Measurements from ENCODE around the gene MED22.

MED22 gene

DNA sequence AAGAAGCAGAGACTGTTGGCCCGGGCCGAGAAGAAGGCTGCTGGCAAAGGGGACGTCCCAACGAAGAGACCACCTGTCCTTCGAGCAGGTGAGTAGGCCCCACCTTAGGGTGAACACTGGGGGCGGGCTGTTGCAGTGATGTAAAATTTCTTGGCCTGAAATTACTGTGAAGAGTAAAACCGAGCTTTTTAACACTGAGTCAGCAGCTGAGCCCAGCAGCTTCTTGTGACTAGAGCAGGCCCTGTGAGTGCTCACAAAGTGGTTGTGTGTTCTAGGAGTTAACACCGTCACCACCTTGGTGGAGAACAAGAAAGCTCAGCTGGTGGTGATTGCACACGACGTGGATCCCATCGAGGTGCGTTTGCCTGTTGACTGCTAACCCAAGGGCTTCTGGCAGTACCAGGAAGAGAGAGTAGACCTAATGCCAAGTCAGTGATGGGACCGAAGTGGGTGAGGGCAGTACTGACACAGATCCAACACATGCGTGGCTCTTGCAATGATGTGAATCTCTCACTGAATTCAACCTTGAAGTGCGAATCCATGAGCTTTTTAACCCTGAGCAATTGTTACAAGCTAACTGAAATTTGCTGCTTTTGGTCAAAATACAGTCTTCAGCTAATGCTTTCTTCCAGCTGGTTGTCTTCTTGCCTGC, 2.2 kb upstream of the MED22 start:
- TF ChIP-seq, protein P1, sequence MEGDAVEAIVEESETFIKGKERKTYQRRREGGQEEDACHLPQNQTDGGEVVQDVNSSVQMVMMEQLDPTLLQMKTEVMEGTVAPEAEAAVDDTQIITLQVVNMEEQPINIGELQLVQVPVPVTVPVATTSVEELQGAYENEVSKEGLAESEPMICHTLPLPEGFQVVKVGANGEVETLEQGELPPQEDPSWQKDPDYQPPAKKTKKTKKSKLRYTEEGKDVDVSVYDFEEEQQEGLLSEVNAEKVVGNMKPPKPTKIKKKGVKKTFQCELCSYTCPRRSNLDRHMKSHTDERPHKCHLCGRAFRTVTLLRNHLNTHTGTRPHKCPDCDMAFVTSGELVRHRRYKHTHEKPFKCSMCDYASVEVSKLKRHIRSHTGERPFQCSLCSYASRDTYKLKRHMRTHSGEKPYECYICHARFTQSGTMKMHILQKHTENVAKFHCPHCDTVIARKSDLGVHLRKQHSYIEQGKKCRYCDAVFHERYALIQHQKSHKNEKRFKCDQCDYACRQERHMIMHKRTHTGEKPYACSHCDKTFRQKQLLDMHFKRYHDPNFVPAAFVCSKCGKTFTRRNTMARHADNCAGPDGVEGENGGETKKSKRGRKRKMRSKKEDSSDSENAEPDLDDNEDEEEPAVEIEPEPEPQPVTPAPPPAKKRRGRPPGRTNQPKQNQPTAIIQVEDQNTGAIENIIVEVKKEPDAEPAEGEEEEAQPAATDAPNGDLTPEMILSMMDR (conservative IDR thresholded peaks at IDR 0.05; ENCODE audit: low read length) = no peak
- TF ChIP-seq EZH2phosphoT487 (IDR thresholded peaks at IDR 0.05; ENCODE audit: borderline replicate concordance) = no peak
- Histone ChIP-seq H3K9ac (ENCODE audit: low read depth, low read length, poor library complexity, severe bottlenecking) (peak overlapping the region; percentile 100), H3K27me3 (ENCODE audit: insufficient read depth, low read length, poor library complexity, severe bottlenecking) (peaks cover 8% of the 10 kb centered on the region), H3K9me2 (replicated peaks; ENCODE audit: low read depth, low read length) (no peaks in the 10 kb centered on the region), H3K9me3 (ENCODE audit: insufficient read depth, low read depth, low read length) (no peaks in the 10 kb centered on the region), H3K4me1 (ENCODE audit: insufficient read depth, low read length, poor library complexity, severe bottlenecking) (peaks cover 35% of the 10 kb centered on the region), H4K20me1 (ENCODE audit: insufficient read depth, low read length, poor library complexity, severe bottlenecking) (peaks cover 57% of the 10 kb centered on the region), H2AFZ (ENCODE audit: low read length) (no peak overlapping the region), H3F3A (ENCODE audit: low read depth) (peaks cover 11% of the 10 kb centered on the region; the same call in 1 of the 2 replicates), H3K4me3 (ENCODE audit: low read length, poor library complexity, severe bottlenecking) (peak overlapping the region; percentile 97), H3K79me2 (ENCODE audit: insufficient read depth, low read length) (peaks cover 71% of the 10 kb centered on the region), H3K36me3 (ENCODE audit: insufficient read depth, low read length) (peaks cover 38% of the 10 kb centered on the region), H3K4me2 (ENCODE audit: low read depth, low read length, poor library complexity, severe bottlenecking) (peak overlapping the region; percentile 99)

DNA sequence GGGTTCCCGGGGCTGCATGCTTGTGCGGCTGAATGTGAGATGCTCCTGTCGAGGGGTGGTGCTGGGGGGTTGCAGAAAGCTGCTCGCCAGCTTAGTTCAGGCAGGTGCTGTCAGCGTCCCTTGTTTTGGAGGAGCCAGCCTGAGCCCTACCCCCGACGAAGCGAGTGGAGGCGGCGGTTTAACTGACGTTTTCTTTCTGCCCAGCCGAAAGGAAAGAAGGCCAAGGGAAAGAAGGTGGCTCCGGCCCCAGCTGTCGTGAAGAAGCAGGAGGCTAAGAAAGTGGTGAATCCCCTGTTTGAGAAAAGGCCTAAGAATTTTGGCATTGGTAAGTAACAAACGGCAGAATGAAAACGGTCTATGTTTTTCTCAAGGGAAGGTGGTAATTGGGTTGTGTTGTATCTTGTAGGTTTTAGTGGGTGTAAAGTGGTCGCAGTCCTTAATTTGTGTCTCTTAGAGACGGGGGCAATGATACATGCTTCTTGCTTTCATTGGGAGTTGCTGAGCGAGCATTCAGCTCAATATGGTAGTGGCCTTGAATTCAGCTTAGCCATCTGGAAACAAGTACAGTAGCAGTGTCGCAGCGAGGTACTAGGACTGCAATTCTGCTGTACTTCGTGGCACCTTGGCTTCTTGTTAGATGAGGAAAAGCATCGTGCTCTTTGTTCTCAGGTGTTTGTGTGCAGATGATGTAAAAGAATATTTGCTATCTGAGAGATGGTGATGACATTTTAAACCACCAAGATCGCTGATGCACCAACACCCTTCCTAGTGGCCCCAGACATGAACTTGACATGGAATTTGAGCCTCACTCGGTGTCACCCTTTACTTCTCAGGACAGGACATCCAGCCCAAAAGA, 1.0 kb upstream of the MED22 start:
- H3K9ac ChIP-seq (ENCODE audit: low read depth, low read length, poor library complexity, severe bottlenecking) = peak overlapping the region; percentile 100
- H3F3A ChIP-seq (ENCODE audit: low read depth) = peaks cover 11% of the 10 kb centered on the region; the same call in 1 of the 2 replicates
- H3K9me3 ChIP-seq (ENCODE audit: insufficient read depth, low read depth, low read length) = no peaks in the 10 kb centered on the region
- H3K9me2 ChIP-seq (replicated peaks; ENCODE audit: low read depth, low read length) = no peaks in the 10 kb centered on the region
- H3K4me1 ChIP-seq (ENCODE audit: insufficient read depth, low read length, poor library complexity, severe bottlenecking) = peaks cover 32% of the 10 kb centered on the region
- peaks cover 8% of the 10 kb centered on the region for H3K27me3 ChIP-seq (ENCODE audit: insufficient read depth, low read length, poor library complexity, severe bottlenecking)
- TF ChIP-seq EZH2phosphoT487 (IDR thresholded peaks at IDR 0.05; ENCODE audit: borderline replicate concordance) = no peak
- peak overlapping the region; percentile 97 for H3K4me3 ChIP-seq (ENCODE audit: low read length, poor library complexity, severe bottlenecking)
- H4K20me1 ChIP-seq (ENCODE audit: insufficient read depth, low read length, poor library complexity, severe bottlenecking) = peaks cover 57% of the 10 kb centered on the region
- H3K4me2 ChIP-seq (ENCODE audit: low read depth, low read length, poor library complexity, severe bottlenecking) = peak overlapping the region; percentile 99
- H3K36me3 ChIP-seq (ENCODE audit: insufficient read depth, low read length) = peaks cover 44% of the 10 kb centered on the region
- H3K79me2 ChIP-seq (ENCODE audit: insufficient read depth, low read length) = peaks cover 67% of the 10 kb centered on the region
- H2AFZ ChIP-seq (ENCODE audit: low read length) = no peak overlapping the region

DNA sequence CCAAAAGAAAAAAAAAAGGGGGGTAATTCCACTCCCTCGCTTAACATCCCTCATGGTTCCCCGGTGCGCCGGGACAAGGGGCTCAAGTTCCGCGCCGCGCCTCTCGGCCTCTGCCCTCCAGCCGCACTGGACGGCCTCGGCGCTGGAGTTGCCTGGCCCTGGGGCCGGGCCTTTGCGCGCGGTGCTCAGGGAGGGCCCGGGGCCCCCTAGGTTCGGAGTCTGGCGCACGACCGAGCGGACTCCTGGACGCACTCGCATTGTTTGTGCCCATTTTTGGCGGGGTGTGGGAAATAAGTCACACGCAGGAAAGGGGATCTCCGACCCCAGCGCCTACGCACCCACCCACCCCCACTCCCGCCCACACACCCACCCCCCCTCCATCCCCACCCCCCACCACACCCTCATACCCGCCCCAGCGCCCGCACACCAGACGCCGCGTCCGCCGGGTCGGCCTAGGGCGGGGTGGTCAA, 381 bp downstream of the MED22 start:
- peaks cover 50% of the 10 kb centered on the region for H3K36me3 ChIP-seq (ENCODE audit: insufficient read depth, low read length)

More for the DNA sequence above, 381 bp downstream of the MED22 start:
- peaks cover 57% of the 10 kb centered on the region for H4K20me1 ChIP-seq (ENCODE audit: insufficient read depth, low read length, poor library complexity, severe bottlenecking)
- H3K4me2 ChIP-seq (ENCODE audit: low read depth, low read length, poor library complexity, severe bottlenecking) = peak overlapping the region; percentile 83
- peaks cover 8% of the 10 kb centered on the region for H3K27me3 ChIP-seq (ENCODE audit: insufficient read depth, low read length, poor library complexity, severe bottlenecking)
- TF ChIP-seq, protein P1 (conservative IDR thresholded peaks at IDR 0.05; ENCODE audit: low read length) = 0 out of 2 replicates have a peak, but pooled peaks have one; percentile 11
- no peak for TF ChIP-seq EZH2phosphoT487 (IDR thresholded peaks at IDR 0.05; ENCODE audit: borderline replicate concordance)
- peak overlapping the region; percentile 74; the same call in 1 of the 2 replicates for H2AFZ ChIP-seq (ENCODE audit: low read length)
- H3K4me1 ChIP-seq (ENCODE audit: insufficient read depth, low read length, poor library complexity, severe bottlenecking) = peaks cover 32% of the 10 kb centered on the region
- H3K79me2 ChIP-seq (ENCODE audit: insufficient read depth, low read length) = peaks cover 67% of the 10 kb centered on the region
- H3F3A ChIP-seq (ENCODE audit: low read depth) = peaks cover 11% of the 10 kb centered on the region; the same call in 1 of the 2 replicates
- no peaks in the 10 kb centered on the region for H3K9me2 ChIP-seq (replicated peaks; ENCODE audit: low read depth, low read length)
- peak overlapping the region; percentile 100 for H3K9ac ChIP-seq (ENCODE audit: low read depth, low read length, poor library complexity, severe bottlenecking)
- H3K4me3 ChIP-seq (ENCODE audit: low read length, poor library complexity, severe bottlenecking) = peak overlapping the region; percentile 97
- no peaks in the 10 kb centered on the region for H3K9me3 ChIP-seq (ENCODE audit: insufficient read depth, low read depth, low read length)

All from Loucy (cell line).